GM12891 (cell line): ENCODE measurements around the gene ATP6V1C2.

Experiments used
- PAX5 ChIP-seq: IDR thresholded peaks from 2 replicates; pipeline ENCODE4 v1.6.1; 2011; ENCODE audit warnings: low read length, moderate library complexity, mild to moderate bottlenecking; ENCODE audit not compliant: insufficient read depth, severe bottlenecking
- POLR2A ChIP-seq: IDR thresholded peaks from 2 replicates; pipeline ENCODE4 v1.6.1; 2011; ENCODE audit warnings: low read depth, low read length, control low read depth
- POLR2AphosphoS5 ChIP-seq: IDR thresholded peaks from 2 replicates; pipeline ENCODE4 v1.6.1; 2011; ENCODE audit warnings: low read depth, low read length, control low read depth
- SPI1 ChIP-seq: IDR thresholded peaks from 2 replicates; pipeline ENCODE4 v1.6.1; 2011; ENCODE audit warnings: low read depth, low read length, control low read depth
- TAF1 ChIP-seq: IDR thresholded peaks from 2 replicates; pipeline ENCODE4 v1.6.1; 2011; ENCODE audit warnings: low read depth, low read length, control low read depth

- TF ChIP-seq POLR2A (no peak), PAX5 (no peak), POLR2AphosphoS5 (no peak), SPI1 (no peak), TAF1 (no peak)
Observed at GRCh38 chr2:10765461-10765860, 44.0 kb downstream of the ATP6V1C2 start.
